WTC11 (cell line): ENCODE results near the gene XRN1.

Experiments
- CTCF ChIP-seq: fragments of 200-600 bp; IDR thresholded peaks from 2 replicates; pipeline ENCODE4 v1.8.0; 2022; ENCODE audit warnings: antibody characterized with exemption
- FOXP1 ChIP-seq: sonication (generic); formaldehyde crosslinking; IDR thresholded peaks from 2 replicates; pipeline ENCODE4 v1.8.0; 2022; ENCODE audit warnings: missing genetic modification reagents, mild to moderate bottlenecking, moderate library complexity, borderline replicate concordance
- MYBL2 ChIP-seq: sonication (generic); formaldehyde crosslinking; IDR thresholded peaks from 2 replicates; pipeline ENCODE4 v1.8.1; 2023; ENCODE audit warnings: mild to moderate bottlenecking, moderate library complexity, missing genetic modification reagents
- SMAD4 ChIP-seq: sonication (generic); formaldehyde crosslinking; IDR thresholded peaks from 2 replicates; pipeline ENCODE4 v1.8.0; 2022; ENCODE audit warnings: mild to moderate bottlenecking, missing genetic modification reagents
- TP53 ChIP-seq: sonication (generic); formaldehyde crosslinking; IDR thresholded peaks from 2 replicates; pipeline ENCODE4 v1.8.1; 2023; ENCODE audit warnings: mild to moderate bottlenecking, missing genetic modification reagents
- TF ChIP-seq, protein P1 (sequence below): sonication (generic); formaldehyde crosslinking; IDR thresholded peaks from 2 replicates; pipeline ENCODE4 v1.8.0; 2022; ENCODE audit warnings: mild to moderate bottlenecking, missing genetic modification reagents

GRCh38 chr3:142282503-142282902 is 165.3 kb downstream of the XRN1 start:
- TF ChIP-seq MYBL2 (CRISPR knock-in tag): no peak
- TF ChIP-seq CTCF: no peak
- no peak for TF ChIP-seq TP53 (CRISPR knock-in tag)
- no peak for TF ChIP-seq SMAD4
- no peak for TF ChIP-seq FOXP1
- TF ChIP-seq, protein P1, sequence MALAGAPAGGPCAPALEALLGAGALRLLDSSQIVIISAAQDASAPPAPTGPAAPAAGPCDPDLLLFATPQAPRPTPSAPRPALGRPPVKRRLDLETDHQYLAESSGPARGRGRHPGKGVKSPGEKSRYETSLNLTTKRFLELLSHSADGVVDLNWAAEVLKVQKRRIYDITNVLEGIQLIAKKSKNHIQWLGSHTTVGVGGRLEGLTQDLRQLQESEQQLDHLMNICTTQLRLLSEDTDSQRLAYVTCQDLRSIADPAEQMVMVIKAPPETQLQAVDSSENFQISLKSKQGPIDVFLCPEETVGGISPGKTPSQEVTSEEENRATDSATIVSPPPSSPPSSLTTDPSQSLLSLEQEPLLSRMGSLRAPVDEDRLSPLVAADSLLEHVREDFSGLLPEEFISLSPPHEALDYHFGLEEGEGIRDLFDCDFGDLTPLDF (CRISPR knock-in tag): no peak
